HG03442 (cell line): ENCODE measurements around the gene TNFRSF1A.

ENCODE experiments used
- ATAC-seq: cut with Tn5 transposase; IDR thresholded peaks from one replicate; pipeline ENCODE4 v1.9.1; 2021; ENCODE audit warnings: mild to moderate bottlenecking, moderate library complexity; ENCODE audit not compliant: unreplicated experiment

The TNFRSF1A gene

DNA sequence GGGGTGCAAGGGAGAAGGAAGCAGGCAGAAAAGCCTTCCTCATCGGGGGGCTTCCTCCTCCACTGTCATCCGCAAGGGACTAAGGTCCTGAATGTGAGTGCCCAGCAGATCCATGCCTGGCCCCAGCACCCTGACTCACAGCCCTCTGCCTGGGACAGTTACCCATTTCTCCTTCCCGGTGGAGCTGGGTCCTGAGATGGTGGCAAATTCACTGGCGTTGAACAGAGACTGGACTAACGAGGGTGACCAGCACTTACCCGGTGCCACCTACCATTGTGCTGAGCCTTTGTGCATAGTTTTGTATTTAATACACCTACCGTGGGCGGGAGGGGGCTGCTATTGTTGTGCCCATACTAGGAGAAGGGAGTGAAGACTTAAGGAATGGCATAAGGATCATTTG lies 62.2 kb downstream of the TNFRSF1A start:
- no peak for ATAC-seq

DNA sequence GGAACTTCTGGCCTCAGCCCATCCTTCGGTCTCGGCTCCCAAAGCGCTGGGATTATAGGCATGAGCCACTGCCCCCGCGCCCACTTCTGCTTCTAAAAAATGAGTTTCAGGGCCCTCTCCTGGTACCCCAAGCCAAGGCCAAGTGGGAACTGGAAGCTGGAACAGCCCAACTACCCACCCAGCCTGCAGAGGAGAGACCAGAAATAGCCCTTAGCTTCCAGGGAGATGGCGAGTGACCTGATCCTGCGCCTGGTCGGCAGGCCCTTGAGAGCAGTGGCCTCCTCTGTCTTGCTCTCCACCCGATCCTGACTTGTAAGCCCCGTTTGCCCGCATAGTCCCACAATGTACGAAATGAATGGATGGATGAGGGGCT lies 62.6 kb downstream of the TNFRSF1A start:
- no peak for ATAC-seq
